Cardiac septum (tissue), 1 donor: ENCODE results near the gene IFT172. TPM values are rescaled to one million over a fixed set of nuclear protein-coding genes. Genes with fewer than 3 reads are reported as not detected.
"Not testable (repeated sequence)": the region's sequence is repeated elsewhere in the genome, so short reads cannot be mapped to it uniquely, and the experiment has no call there.

Experiments used
- DNase-seq: peaks from one replicate; pipeline ENCODE4 v3.0.0-alpha.2; 2020; ENCODE audit warnings: low spot score
- intact Hi-C: fragments of 100-400 bp; cut with DNase I; formaldehyde crosslinking; loops from one replicate; pipeline ENCODE4 v1.14.0; 2022
- total RNA-seq: library from RNA; stranded (reverse); fragmentation: NEBNext Ultra II Directional; extraction: Animal tissue kit (Norgen Biotek cat#: 25700); gene quantifications from one replicate; pipeline ENCODE4 v1.2.1, GENCODE V29; 2021
- donor health status: DM: no; HTN: no; CAD: no.

The IFT172 gene
- total RNA-seq, 1 donor from 2014 or later: 18.7 TPM

GRCh38 chr2:27431395-27431794 is 58.1 kb downstream of the IFT172 start:
- intact Hi-C loops: no loop called here
- DNase-seq: no peak

DNA sequence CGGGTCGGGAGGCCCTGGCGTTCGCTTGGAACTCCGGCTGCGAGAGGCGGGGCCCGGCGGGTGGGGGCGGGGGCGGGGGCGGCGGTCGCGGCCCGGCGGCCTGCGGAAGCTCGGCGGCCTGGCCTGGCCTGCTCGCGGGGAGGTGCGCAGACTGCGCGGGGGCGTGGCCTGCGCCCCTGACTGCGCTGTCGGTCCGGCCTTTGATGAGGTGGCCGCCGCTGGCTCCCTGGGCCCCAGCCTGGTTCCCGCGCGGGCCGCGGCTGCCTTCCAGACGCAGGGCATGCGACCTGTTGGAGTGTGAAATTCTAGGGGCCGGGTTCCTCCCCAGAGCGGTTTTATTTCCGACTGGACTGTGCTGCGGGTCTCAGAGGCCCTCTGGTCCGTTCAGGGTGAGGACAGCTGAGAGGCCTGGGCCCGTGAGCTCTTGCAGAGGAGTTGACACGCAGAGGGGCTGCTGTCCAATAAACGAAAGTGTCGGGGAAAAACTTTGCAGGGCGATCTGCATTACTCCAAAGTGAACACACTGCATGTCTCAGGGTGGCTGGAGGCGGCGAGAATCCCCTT is 60.5 kb downstream of the IFT172 start:
- intact Hi-C loops: loop anchor here (1.0 to 5.0 kb wide), 4 partner anchors 20 to 59 kb away; partner anchors contain the start of genes EIF2B4, IFT172, PPM1G and SNX17
- peak; percentile 91 for DNase-seq

GRCh38 chr2:27428213-27428977 is 61.1 kb downstream of the IFT172 start, which contains the start of gene NRBP1:
Gene NRBP1 (plus strand): TSS chr2:27428631. CDS start chr2:27433274, 4,643 bp downstream.
- intact Hi-C loops: loop anchor here (1.0 to 5.0 kb wide), 4 partner anchors 19 to 59 kb away; partner anchors contain the start of genes EIF2B4, IFT172, PPM1G and SNX17
- peak; percentile 96 for DNase-seq

DNA sequence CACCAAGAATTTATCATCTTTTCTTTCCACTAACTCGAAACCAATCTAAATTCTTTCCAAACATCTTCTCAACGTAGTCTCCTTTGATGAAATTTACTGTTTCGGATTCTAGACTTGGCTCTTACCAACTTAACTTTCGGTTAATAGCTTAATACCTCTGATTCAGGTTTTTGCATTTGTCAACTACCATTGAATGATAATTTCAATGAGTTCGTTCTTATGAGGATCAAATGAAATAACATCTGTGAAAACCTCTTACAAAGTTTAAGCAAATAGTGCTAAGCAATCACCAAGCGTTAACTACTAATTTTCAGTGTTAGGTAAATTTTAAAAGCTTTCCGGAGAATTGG is 61.7 kb downstream of the IFT172 start:
- no peak for DNase-seq
- intact Hi-C loops: loop anchor here (1.0 to 5.0 kb wide), 4 partner anchors 19 to 59 kb away; partner anchors contain the start of genes EIF2B4, IFT172, PPM1G and SNX17

DNA sequence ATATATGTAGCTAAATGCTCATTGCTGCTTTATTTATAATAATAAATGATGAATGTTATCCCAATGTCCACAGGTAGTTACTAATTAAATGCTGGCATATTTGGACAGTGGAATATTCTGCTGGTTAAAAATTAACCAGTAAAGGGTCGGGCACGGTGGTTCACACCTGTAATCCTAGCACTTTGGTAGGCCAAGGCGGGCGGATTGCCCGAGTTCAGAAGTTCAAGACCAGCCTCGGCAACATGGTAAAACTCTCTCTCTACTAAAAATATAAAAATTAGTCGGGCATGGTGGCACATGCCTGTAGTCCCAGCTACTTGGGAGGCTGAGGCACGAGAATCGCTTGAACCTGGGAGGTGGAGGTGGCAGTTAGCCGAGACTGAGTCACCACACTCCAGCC is 64.5 kb downstream of the IFT172 start:
- intact Hi-C loops: loop anchor here (5.0 kb wide), 1 partner anchor 62 kb away; the partner anchor contains the start of gene IFT172
- DNase-seq: not testable (repeated sequence)

- DNase-seq: no peak
- intact Hi-C loops: no loop called here
Observed at GRCh38 chr2:27422958-27423357, 66.6 kb downstream of the IFT172 start.

DNA sequence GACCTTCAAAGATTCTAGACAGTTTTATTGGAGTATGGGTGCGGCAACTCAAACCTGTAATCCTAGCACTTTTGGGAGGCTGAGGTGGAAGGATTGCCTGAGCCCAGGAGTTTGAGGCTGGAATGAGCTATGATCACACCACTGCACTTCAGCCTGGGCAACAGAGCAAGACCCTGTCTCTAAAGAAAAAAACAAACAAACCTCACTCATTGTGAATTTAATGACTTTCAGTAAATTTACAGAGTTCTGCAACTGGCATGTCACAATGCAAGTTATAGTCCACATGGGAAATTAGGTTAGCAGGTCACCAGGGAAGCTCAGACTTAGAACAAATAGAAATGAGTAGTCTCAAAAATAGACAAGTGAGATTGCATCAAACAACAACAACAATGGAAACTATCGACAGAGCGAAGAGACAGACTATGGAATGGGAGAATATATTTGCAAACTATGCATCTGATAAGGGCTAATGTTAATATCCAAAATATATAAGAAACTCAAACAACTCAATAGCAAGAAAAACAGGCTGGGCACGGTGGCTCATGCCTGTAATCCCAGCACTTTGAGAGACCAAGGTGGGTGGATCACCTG is 67.8 kb downstream of the IFT172 start:
- no peak for DNase-seq
- intact Hi-C loops: no loop called here

DNA sequence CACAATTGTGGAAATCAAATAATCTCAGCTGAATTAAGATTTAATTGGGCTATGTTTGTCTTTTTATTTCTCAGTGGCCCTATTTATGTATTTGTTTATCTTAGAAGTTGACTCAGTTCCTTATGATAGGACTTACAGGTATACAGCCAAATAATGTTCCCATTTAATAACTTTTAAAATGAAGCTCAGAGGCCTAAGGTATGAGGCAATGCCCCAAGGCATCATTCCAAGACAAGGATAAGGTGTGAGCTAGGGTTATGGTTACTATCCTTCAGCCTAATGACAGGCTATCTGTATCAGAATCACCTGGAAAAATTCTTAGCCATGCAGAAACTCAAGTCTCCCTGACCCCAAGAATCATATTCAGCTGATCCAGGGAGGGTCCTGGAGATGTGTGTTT is 68.5 kb downstream of the IFT172 start:
- intact Hi-C loops: no loop called here
- no peak for DNase-seq

GRCh38 chr2:27416151-27416550 is 73.4 kb downstream of the IFT172 start:
- no peak for DNase-seq
- intact Hi-C loops: no loop called here

GRCh38 chr2:27412419-27413152 is 77.0 kb downstream of the IFT172 start:
- DNase-seq: no peak
- intact Hi-C loops: no loop called here

DNA sequence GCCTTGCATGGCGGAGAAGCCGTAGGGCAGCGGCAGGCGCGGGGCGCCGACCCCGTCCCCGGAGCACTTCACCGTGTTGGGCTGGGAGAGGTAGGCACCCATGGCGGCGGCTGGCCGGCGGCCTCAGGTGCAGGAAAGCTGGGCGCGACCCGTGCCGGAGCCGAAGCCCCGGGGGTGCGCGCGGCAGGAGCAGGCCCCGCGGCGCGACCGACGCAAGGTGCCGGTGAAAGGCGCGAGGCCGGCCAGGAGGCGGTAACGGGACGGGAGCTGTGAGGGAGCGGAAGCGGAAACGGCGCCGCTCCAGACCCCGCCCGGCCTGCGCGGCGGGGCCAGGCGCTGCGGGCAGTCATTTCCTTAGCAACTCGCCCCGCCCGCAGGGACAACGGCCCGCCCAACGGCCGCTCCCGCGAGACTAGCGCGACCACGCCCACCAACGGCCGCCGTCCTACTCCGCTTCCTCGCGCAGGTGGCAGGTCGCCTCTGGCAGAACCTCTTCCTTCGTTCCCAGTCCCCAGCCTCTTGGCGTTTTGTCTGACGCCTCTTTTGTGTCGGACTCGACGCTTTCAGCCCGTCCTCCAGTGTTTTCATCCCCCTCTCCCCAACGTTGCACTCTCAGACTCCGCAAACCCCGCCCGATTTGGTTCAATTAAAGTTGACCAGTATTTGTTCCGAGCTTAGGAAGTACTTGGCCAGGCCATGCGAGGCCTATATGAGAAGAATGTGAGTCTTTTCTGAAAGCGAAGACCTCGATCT is 80.0 kb downstream of the IFT172 start, which contains the start of gene PPM1G:
Gene PPM1G (minus strand): TSS at position 271 of the 753 bp plus-strand sequence. CDS start 169 bp downstream, at position 102.
- peak; percentile 99 for DNase-seq
- intact Hi-C loops: loop anchor here (1.0 to 10.0 kb wide), 3 partner anchors 19 to 255 kb away; partner anchors contain the start of genes NRBP1, SLC4A1AP, SUPT7L and ZNF513

DNA sequence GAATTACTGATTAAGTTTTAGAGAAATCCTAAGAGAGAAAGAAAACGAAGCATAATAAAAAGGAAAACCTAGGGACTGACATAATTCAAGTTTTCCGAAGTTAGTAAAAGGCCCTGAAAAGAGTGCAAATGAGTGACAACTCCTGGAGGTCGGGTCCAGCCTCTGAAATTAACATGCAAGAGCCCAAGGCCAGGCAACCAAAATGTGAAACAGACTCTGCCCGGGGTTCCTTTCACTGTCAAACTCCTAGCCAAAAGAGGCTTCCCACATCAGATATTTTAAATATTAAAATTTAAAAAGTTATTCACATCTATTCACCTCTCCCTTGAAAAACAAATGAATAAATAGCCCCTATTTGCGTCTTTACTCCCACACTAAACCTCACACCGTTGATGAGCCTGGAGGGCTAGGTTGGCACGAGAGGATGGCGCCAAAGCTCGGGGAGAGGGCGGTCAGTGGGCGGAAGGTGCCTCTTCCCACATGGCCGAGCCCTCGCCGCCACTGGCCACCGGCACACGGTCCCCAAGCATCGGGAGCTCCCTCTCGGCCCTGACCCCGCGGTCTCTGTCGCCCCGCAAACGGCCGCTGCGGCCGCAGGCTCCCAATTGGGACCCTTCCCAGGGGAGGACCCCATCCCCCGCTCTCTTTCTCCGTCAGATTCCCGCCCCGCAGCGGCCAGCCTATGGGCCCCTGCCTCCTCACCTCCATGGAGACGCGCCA is 80.8 kb downstream of the IFT172 start:
- intact Hi-C loops: loop anchor here (1.0 to 10.0 kb wide), 3 partner anchors 20 to 256 kb away; partner anchors contain the start of genes NRBP1, SLC4A1AP, SUPT7L and ZNF513
- DNase-seq: peak; percentile 80

DNA sequence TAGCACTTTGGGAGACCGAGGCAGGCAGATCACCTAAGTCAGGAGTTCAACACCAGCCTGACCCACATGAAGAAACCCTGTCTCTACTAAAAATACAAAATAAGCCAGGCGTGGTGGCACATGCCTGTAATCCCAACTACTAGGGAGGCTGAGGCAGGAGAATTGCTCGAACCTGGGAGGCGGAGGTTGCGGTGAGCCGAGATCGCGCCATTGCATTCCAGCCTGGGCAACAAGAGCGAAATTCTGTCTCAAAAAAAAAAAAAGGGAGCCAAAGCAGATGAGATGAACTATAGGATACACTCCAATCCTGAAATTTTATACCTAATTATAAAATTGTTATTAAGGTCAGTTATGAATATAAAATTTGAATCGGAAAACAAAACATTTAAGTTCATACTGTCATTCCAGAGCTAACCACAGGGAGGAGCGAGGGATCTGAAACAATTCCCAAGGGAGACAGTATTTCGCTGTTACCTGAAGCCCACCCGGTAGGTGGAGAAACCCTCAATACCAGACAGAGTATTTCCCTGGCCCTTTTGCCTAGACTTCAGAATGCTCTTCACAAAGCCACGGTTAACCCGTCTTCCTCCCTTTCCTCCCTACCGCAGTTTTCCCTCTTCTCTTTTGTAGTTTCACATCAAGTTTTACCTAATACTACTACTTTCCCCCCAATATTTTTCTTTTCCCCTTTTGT is 81.6 kb downstream of the IFT172 start:
- no peak for DNase-seq
- intact Hi-C loops: loop anchor here (2.0 to 10.0 kb wide), 2 partner anchors 27 to 257 kb away; partner anchors contain the start of genes SLC4A1AP, SUPT7L and ZNF513

GRCh38 chr2:27400348-27401135 is 89.0 kb downstream of the IFT172 start:
- intact Hi-C loops: loop anchor here (10.0 kb wide), 1 partner anchor 264 kb away; the partner anchor contains the start of genes SLC4A1AP and SUPT7L

DNA sequence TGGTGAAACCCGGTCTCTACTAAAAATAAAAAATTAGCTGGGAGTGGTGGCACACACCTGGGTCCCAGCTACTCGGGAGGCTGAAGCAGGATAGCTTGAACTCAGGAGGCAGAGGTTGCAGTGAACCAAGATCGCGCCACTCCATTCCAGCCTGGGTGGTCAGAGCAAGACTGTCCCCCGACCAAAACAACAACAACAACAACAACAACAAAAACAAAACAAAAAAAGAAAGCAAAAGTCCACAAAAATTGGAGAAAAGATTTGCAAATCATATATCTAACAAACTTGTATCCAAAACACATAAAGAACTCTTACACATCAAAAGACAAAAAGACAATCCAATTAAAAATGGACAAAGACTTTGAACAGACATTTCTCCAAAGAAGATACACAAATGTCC is 90.6 kb downstream of the IFT172 start:
- intact Hi-C loops: no loop called here
- DNase-seq: no peak

More at GRCh38 chr2:27400348-27401135, 89.0 kb downstream of the IFT172 start:
- no peak for DNase-seq
